Measurements from ENCODE around the gene TMCC1.
"Not testable (repeated sequence)": the region's sequence is repeated elsewhere in the genome, so short reads cannot be mapped to it uniquely, and the experiment has no call there.

TMCC1 gene

DNA sequence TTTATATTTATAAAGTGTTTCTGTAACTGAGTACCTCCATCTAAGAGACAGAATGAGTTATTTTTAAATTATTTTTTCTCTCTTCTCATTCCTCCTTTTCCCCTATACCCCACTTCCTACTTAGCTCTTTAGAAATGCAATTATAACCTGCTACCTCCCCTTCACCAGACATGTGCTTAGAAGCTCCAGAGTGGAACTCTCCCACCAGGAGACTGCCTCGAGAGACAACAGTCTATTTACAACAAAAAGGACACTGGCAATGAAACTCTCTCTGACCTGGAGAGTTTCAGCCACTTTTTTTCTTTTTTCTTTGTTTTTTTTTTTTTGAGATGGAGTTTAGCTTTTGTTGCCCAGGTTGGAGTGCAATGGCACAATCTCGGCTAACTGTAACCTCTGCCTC is 177.7 kb downstream of the TMCC1 start:
- no peak for DNase-seq

DNA sequence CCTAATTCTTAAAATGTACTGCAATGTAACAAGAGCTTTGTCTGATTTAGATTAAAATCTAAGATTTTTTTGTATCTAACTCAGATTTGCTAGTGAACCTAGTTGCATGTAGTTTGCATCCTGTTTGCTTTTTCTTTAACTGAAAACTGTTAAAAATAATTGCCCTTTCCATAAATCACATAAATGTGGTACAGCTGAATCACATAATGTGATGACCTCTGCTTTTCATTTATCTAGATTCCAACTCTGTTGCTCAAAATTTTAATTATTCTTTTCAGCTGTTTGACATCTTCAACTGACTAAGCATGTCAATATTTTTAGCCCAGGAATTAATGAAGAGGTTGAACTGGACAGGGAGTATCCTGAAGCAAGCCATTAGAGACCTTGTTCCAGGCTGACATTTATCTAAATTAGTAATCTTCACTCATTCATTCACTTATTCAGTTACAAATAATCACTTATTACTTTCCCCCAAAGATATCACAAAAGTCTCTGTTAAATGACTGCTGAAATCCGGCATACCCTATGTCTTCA is 185.1 kb downstream of the TMCC1 start:
- no peak for DNase-seq

DNA sequence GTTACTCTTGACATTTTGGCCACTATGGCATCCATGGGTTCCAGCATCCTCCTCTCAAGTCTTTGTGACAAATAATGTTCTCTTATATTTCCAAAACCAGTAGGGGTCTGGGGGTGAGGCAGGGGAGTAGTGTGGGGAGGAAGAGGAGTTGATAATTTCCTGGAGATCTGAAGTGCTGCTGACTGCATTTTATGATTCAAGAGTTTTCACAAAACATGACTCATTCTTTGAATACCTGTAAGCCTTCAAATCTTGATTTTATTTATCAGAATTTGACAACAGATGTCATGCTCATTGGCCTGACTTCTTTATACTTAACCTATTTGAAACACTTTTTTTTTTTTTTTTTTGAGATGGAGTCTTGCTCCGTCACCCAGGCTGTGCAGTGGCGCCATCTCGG is 188.2 kb downstream of the TMCC1 start:
- DNase-seq: no peak

DNA sequence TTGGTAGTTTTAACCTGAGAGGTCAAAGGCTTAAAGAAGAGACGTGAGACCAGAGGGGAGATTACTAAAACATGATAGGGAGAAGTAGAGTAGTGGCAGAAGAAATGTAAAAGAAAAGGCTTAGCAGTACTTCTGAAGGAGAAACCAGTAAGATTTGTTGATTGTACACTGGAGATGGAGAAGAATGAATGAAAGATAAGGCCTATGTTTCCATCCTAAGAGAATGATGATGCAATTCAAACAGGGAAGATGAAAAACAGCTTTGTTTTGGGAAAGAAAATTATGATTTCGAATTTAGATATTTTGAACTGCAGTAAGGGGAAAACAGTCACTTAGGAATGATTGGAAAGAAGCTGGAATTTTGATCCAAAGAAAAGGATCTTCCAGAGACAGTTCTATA is 189.6 kb downstream of the TMCC1 start:
- DNase-seq: no peak

DNA sequence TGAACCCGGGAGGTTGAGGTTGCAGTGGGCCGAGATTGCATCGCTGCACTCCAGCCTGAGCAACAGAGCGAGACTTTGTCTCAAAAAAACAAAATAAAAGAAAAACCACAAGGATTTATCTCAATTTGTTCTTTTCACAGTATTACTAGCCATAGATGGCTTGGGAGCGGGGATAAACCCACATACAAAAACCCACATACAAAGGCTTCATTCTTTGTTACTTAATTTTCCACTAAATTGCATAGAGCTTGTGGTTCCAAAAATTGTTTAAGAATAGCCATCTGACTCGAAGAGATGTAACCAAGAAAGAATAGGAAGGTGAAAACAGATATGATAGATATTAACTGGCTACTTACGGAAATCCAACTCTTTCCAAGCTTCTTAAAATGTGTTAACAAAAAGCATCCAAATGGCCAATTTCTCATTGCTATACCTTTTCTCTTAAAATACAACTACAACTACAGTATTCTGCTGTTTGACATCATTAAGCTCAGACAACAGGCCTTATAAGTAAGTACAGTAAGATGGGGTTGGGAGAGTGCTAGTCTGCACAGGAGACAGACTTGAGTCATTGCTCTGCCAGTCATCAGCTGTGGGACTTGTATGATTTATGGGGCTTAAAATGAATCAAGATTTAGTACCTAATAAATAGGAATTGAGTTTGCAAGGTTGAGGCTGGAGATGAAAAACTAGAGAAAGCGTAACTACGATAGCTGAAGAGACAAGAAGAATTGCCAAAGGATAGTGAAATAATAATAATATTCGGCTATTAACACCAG is 190.4 kb downstream of the TMCC1 start:
- no peak for DNase-seq

DNA sequence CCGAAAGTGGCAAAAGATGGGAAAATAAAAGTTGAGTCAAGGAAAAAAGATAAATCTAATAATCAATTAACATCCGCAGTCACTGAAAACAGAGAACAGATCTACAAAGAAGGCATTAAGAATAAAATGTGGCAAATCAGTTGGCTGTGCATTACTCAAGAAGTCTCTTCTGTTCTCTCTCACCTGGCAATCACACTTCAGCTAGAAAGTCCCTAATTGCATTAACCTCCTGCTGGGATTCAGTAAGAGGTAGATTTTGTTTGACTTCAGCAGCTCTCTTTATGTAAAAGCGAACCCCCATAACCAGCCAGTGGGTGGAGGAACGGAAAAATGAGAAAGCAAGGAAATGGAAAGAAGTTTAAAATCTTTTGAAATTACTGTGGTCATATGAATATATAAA is 192.3 kb downstream of the TMCC1 start:
- DNase-seq: no peak

DNA sequence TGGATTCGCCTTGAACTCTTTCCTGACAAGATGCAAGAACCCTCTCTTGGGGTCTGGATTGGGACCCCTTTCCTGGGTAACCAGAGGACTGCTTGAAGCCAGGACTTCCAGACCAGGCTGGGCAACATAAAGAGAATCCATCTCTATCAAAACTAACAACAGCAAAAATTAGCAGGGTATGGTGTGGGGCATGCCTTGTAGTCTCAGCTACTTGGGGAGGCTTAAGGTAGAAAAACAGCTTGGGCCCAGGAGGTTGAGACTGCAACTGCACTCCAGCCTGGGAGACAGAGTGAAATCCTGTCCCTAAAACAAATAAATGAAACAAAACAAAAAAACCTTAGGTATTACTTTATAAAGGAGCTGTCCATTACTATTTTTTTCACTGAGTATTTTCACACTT is 193.9 kb downstream of the TMCC1 start:
- DNase-seq: no peak

DNA sequence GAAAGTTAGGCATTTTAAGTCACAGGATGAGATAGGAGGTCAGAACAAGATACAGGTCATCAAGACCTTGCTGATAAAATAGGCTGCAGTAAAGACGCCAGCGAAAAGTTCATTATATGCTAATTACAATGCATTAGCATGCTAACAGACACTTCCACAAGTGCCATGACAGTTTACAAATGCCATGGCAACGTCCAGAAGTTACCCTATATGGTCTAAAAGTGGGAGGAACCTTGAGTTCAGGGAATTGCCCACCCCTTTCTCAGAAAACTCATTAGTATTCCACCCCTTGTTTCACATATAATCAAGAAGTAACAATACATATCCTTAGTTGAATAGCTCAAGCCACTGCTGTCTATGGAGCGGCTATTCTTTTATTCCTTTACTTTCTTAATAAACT is 194.3 kb downstream of the TMCC1 start:
- DNase-seq: peak; percentile 15

DNA sequence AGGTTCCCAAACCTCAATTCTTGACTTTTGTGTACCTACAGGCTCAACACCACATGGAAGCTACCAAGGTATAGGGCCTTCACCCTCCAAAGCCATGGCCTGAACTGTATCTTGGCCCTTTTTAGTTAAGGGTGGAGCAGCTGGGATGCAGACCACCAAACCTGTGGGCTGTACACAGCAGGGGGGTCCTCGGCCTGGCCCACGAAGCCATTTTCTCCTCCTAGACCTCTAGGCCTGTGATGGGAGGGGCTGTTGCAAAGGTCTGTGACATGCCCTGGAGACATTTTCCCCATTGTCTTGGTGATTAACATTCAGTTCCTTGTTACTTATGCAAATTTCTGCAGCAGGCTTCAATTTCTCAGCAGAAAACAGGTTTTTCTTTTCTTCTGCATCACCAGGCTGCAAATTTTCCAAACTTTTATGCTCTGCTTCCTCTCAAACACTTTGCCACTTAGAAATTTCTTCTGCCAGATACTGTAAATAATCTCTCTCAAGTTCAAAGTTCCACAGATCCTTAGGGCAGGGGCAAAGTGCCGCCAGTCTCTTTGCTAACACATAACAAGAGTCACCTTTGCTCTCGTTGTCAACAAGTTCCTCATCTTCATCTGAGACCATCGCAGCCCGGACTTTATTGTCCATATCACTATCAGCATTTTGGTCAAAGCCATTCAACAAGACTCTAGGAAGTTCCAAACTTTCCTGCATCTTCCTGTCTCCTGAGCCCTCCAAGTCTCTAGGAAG is 196.1 kb downstream of the TMCC1 start:
- peak; percentile 2 for DNase-seq

DNA sequence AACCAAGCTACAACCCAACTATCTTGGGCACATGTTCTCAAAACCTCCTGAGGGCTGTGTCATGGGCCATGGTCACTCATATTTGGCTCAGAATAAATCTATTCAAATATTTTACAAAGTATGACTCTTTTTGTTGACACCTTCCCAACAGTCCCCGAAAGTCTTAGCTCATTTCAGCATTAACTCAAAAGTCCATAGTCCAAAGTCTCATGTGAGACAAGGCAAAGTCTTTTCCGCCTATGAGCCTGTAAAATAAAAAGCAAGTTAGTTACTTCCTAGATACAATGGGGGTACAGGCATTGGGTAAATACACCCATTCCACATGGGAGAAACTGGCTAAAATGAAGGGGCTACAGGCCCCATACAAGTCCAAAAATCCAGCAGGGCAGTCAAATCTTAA is 197.1 kb downstream of the TMCC1 start:
- DNase-seq: not testable (repeated sequence)

DNA sequence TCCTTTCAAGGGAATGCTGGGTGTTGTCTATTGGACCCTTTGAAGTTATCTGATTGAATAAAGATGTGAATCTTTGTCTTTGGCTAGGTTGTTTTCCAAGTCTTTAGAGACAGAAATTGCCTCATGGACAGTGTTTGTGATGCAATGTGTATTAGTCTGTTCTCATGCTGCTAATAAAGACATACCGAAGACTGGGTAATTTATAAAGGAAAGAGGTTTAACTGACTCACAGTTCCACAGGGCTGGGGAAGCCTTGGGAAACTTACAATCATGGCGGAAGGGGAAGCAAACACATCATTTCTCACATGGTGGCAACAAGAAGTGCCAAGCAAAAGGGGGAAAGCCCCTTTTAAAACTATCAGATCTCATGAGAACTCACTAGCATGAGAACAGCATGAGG is 198.3 kb downstream of the TMCC1 start:
- peak; percentile 89 for DNase-seq

DNA sequence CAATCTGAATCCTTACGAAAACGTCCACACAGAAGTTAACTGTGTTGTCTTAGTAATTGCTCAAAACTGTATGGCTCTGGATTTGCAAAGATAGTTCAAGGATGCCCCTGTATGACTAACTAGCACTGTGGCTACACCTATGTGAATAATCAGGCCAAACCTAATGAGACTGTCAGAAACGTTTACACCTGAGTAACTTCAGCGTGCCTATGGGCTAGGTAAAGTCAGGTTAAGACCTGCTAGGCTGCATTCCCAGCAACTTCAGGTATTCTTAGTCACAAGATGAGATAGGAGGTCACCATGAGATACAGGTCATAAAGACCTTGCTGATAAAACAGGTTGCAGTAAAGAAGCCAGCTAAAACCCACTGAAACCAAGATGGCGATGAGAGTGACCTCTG is 199.3 kb downstream of the TMCC1 start:
- no peak for DNase-seq

DNA sequence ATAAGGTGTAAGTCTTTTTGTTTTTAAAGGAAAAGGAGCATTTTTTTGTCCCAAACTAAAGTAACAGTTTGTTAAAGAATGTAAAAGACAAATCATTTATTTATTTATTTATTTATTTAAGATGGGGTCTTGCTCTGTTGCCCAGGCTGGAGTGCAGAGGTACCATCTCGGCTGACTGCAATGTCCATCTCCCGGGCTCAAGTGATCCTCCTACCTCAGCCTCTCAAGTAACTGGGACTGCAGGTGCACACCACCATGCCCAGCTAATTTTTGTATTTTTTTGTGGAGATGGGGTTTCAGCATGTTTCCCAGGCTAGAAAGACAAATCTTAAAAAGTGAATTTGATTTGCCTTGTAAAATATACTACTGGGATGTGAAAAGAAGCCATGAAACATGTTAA is 200.8 kb downstream of the TMCC1 start:
- DNase-seq: no peak

DNA sequence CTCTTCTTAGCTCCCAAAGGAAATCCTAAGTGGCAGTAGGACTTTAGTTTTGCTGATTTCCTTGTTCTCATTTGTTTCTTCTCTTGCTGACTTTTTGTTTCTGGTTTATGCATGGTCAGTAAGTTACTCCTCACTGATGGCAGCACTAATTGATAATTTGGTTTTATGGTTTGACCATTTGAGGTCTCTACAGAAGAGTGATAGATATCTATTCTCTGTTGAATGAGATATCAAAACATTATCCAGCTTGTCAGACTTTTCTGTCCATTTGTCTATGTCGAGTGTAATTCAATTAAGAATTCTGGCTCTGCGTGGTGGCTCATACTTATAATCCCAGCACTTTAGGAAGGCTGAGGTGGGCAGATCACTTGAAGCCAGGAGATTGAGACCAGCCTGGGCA is 202.5 kb downstream of the TMCC1 start:
- DNase-seq: no peak

DNA sequence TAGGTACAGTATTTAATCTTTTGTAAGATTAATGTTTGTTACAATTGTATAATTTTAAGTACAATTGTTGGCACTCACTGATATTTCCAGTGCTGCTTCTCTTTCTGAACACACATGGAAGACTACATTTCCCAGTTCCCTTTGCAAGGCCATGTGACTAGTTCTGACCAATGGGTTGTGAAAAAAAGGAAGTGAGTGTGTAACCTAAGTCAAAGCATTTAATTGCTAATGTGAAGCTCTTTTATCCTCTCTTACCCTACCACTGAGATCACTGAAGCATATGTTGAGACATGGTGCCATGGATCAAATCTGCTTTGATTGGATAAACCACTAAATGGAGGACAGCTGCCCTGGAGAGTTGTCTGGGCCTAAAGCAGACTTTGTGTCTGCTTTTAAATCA is 203.1 kb downstream of the TMCC1 start:
- peak; percentile 86 for DNase-seq

DNA sequence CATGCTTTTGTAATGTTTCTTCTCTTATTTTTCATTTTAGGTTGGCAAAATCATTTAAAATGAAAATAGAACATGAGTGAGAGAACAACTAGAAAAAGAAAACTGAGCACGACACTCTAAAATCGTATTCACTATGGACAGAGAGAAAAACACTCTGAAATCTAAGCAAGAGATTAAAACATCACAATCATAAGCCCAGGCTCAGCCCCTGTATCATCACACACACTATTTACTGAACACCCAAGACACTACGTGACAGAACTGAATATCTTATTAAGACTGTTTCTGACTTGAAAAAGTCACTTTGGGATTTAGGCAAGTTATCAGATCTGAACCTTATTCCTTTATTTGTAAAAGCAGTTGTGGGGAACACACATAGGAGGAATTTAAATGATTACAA is 204.5 kb downstream of the TMCC1 start:
- no peak for DNase-seq

DNA sequence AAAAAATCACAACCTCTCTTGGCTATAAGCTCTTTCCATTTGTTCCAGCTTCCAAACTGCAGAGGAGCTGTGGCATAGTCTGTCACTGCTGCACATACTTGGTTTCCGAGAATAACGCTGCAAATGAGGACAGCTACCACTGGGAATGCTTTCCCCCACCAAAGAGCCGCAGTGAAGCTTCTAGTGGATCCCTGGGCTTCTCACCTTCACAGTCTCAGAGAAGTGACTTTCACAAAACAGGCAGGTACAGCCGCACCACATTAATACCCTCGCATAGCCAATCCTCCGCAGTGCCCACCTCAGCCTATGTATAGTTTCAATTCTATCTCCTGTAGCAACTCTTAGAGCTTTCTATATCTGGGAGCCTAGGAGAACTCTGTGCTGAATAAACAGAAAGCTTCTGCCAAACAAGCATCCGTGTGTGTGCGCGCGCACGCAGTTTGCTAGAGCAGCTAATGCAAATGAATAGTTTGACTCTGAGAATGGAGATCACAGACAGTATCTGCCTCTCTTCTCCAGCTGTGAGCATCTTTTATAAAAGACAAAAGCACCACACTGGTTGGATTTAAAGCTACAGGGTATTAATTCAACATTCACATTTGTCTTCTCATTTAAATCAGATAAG is 205.1 kb downstream of the TMCC1 start:
- DNase-seq: no peak

DNA sequence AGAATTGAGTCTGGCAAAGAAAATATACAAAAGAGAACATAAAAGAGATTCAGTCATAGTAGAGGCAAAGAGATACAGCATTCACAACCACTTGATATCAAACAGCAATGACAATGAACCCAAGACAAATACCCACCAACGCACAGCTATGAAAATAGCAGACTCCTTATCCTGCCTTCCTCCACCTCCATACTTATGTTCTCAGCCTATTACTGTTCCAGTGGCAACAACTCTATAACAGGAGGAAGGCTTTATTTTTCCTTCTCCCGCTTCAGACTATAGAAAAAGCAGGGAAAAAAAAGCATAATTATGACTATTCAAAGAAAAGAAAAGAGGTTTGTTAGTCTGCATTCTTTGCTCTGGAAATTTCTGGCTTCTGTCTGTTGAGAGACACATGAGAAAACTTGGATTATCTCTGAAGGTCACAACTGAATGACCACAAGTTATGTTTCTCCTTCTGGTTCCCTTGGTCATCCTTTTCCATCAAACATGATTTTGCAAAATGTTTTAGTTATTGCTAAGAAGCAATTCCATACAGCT is 205.9 kb downstream of the TMCC1 start:
- no peak for DNase-seq

DNA sequence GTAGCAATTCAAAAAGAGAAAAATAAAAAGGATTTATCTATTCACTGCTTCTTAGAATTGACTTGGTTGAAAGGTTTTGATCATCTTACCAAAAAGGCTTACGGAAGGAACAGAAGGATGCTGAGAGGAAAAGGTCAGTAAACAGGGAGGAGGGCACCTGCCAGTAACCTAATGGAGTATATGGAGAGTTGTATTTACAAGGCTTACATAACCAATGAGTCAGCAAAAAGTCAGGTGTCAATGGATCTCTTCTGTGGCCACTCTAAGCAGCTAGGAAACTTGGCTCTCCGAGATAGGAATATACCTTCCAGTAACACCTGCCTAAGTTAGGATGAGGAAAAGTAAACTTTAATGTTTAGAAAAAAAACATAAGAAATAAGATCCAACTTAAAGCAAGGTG is 206.6 kb downstream of the TMCC1 start:
- no peak for DNase-seq

DNA sequence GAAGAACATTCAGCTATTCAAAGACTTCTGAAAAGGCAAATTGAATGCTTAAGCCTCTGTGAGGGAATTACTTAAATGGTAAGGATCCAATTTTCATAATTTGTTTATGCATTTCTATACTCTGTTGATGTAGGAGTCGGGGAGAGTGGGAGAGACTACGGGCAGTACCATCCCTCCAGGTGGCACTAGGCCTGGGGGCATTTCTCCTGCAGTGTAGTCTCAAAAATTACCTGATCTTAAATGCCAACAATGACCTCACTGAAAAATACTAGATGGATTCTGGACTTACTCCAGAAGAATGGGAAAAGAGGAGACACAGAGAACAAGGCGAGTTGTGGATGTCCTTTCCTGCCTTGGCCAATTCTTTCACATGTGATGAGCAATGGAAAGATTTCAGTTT is 209.2 kb downstream of the TMCC1 start:
- no peak for DNase-seq

DNA sequence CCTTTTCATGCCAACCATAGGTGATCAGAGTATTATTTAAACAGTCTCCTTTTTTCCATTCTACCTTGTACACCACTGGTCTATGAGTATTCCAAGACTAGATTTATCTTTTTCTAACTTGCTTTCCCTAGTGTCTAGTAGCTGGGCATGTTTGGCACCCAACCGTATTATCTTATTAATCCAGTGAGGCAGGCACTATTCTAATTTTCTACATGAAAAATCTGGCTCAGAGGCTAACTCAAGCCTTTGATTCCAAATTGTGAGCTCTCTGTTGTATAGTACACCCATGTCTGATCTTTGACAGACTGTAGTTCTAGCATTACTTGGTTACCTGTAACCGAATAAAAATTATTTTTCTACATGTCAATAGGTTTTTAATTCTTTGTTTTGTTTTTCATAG is 210.3 kb downstream of the TMCC1 start:
- DNase-seq: no peak

DNA sequence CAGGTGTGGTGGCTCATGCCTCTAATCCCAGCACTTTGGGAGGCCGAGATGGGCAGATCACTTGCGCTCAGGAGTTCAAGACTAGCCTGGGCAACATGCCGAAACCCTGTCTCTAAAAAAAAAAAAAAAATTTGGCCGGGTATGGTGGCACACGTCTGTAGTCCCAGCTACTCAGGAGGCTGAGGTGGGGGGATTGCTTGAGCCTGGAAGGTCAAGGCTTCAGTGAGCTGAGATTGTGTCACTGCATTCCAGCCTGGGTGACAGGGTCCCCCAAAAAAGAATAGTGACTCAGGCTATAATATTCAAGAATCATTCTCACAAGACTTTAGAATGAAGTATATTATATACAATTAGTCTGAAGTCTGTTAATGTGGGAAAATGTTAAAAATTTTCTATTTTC is 216.5 kb downstream of the TMCC1 start:
- no peak for DNase-seq

DNA sequence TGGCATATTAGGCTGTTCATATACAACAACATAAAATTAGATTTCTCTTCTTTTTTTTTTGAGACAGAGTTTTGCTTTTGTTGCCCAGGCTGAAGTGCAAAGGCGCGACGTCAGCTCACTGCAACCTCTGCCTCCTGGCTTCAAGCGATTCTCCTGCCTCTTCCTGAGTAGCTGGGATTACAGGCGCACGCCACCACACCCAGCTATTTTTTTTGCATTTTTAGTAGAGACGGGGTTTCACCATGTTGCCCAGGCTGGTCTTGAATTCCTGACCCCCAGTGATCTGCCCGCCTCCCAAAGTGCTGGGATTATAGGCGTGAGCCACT is 218.8 kb downstream of the TMCC1 start:
- not testable (repeated sequence) for DNase-seq

Measured in inflammatory macrophage treated with lipopolysaccharide for 4 hours (primary cell).